Stimulated activated CD8-positive, alpha-beta memory T cell treated with anti-CD3 and anti-CD28 coated beads, Interleukin-2, amount 100 ng/mL, for 1 hour (primary cell): ENCODE results near the gene GRM5.
"Not testable (repeated sequence)": the region's sequence is repeated elsewhere in the genome, so short reads cannot be mapped to it uniquely, and the experiment has no call there.

Experiments
- DNase-seq, 2 donors: peaks; one replicate each; pipeline ENCODE4 v3.0.0-alpha.2; 2020; ENCODE audit warnings: low read depth in 2 of 2

GRM5 gene

DNA sequence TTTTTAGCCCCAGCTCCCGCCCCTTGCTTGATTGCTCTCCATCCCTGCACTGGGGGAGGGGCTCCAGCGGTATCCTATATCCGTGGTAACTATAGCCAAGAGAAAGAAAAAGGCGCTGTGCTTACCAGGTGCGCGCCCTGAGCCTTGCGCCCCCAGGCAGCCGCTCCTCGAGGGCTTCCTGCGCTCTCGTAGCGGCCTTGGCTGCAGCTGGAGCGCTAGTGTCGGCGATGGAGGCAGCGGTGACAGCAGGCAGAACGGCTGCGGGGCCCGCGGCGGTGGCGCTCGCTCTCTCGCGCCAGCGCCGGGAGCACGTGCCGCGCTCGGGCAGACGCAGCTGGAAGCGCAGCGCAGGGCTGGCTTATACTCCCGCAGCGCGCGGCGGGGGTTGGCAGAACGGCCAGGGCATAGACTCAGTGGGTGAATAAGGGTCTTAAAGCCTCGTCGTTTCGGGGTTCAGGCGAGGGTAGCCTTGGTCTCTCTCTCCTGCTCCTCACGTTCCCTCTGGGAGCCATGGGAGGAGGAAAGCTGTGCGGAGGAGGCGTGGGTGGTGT lies at the start of gene GRM5:
GRM5 (minus strand) TSS at position 332 of the 551 bp plus-strand sequence. CDS start 18,110 bp downstream, outside the sequence.
- DNase-seq = not testable (repeated sequence)

DNA sequence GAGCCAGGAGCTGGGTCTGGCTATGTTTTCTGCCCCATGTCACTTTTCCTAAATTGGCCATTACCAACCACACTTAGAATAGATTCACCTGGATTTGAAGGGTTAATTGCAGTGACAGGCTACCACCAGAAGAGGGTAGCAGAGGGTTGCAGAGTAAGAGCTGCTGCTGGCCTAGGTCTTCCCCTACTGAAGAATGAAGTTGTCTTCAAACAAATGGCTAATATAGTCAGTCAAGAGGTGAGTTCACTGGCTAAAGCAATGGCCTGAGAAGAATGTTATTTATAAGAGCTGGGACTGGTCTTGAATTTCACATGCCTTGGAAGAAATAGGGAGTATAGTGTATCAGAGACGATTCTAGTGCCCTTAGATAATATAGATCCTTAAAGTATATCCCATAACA lies 32.2 kb upstream of the GRM5 start:
- not testable (repeated sequence) for DNase-seq

DNA sequence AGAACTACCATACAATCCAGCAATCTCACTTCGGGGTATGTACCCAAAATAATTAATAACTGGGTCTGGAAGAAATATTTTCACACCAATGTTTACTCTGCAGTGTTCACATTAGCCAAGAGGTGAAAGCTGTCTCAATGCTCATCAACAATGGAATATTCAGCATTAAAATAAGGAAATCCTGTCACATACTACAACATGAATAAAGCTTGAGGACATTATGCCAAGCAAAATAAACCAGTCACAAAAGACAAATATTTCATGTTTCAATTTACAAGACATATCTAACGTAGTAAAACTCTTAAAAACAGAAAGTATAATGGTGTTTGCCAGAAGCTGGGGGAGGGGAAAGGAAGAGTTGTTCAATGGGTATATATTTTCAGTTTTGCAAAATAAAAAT lies 28.0 kb upstream of the GRM5 start:
- not testable (repeated sequence) for DNase-seq

DNA sequence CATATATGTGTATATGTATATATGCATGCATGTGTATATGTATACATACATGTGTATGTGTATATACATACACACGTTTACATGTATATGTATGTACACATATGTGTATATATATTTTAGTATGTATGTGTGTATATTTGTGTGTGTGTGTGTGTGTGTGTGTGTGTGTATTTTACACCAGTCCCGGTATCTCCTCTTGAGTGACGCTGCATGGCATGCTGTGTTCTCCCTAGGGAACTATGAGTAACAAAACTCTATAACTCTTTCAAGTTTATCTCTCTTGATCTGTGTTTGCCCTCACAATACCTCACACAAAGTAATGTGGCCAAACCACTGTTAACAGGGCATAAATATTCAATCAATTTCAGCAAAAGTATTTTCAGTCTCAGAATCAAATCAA lies 19.2 kb upstream of the GRM5 start:
- not testable (repeated sequence) for DNase-seq

DNA sequence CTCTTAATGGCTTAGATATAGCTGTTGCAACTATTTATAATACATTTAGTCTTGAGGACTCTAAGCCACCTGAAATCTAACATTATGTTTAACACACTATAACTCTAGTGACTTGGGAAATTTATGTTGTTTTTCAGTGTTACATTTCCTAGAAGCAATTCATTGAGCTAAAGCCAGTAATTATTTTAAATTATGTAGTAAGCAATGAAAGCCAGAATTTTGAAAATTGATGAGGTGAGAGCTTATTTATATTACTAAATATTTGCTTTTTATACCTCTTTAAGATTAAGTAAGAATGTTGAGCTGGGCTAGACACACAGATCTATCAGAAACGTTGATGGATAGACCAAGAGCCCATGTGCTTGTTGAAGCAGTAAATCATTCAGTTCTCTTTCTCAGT lies 5.1 kb upstream of the GRM5 start:
- DNase-seq = not testable (repeated sequence)

DNA sequence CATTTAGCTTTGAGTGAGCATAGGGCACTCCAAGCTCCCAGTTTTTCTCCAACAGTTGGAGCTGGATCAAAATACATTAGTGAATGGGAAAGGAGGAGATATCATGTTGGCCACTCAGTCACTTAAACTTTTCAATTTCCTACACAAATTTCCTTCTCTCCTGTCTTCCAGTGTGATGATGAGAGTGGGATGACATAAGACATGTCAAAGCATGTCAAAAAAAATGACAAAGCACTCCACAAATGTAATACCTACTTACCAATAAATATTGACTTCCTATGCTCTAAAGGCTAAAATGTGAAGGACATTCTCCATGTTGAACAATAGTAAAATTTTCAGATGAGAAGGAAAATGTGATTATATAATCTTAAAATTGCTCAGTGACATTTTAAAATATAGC lies 1.5 kb upstream of the GRM5 start:
- DNase-seq = no peak

DNA sequence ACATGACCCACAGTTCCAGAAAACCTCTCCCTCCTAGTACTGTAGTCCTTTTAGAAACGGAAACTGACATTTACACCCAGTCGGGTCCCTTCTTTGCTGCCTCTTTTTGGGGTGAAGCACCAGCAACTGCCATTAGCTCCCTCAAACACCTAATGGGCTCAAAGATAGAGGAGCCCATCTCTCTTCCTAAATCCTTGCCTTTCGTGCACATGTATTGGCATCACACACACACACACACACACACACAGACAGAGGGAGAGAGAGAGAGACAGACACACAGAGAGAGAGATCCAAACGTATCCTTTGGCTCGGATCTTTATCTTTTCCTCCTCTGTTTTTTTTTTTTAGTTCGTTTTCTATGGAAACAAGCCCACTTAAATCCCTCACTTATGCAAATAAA lies 716 bp downstream of the GRM5 start:
- no peak for DNase-seq

DNA sequence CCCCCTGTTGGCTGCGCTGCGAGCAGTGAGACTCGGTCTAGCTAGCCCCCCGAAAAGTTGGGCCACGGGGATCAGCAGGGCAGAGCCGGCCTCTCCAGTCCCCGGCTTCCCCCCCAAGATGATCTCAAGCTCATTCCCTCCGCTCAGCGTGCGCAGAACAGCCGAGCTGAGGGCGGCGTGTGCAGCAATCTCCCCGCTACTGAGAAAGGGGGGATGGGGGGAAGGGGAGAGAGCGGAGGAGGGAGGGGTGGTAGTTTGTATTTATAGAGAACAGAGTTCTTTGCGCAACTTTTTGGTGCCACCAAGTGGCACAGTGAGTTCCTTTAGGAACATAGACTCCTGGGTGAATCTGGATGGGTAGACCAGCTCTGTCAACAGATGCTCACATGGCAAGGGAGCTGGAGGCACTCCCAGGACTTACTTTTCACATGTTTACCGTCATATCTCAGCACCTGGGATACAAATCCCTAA lies 2.3 kb downstream of the GRM5 start:
- DNase-seq = not testable (repeated sequence)

DNA sequence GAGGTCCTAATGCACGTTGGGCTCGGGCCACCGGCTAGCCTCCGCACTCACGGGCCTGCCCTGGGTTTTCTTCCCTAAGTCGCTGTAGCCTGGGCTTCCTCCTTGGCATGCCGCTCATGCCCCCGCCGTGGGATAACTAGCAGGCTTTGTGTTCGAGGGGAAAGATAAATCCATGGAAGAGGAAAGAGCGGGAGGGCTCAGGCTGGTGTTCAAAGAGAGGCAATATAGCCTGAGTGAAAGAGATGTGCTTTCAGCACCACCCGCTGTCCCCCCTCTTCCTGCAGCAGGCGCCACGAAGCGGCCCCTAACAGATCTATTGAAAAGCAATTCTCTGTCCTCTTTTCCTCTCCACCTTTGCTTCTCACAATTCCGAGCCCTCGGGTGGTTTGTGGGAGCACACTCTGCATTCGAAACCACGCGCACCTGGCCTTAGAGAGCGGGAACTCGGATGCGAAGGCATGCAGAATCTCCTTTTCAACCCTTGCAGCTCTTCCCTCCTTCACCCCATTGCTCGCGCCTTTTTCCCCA lies 2.9 kb downstream of the GRM5 start:
- not testable (repeated sequence) for DNase-seq

DNA sequence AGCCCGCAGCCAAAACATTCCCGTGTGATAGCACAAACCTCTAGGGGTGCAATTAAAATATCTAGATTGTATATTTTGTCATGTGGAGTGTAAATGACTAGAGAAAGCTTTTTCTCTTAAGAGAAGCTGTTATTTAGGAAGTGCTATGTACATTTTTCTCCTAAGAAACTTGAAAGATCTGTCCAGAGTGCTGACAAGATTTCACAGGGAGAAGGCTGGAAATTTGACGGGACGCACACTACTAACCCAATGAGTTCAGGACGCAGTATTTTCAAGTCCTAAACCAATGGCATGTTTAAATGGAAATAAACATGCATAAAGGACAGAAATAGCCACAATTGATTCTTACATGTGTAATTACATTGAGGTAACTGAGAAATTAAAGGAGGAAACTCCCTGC lies 3.9 kb downstream of the GRM5 start:
- DNase-seq = not testable (repeated sequence)

DNA sequence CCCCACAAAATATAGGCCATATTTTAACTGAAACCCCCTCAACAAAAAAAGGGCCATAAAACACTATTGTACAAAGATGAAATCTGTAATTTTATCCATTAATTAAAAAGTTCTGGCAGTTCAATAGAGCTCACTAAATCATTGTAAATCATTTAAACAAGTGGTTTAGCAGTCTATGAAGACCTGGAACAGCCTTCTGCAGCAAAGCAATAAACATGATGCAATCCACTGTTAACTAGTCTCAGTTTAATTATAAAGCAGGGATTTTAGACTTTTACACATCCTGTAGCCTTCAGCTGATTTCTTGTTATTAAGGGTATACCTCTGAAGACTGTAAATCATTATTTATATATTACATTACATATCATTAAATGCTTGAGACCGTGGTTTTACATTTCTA lies 8.4 kb downstream of the GRM5 start:
- not testable (repeated sequence) for DNase-seq

DNA sequence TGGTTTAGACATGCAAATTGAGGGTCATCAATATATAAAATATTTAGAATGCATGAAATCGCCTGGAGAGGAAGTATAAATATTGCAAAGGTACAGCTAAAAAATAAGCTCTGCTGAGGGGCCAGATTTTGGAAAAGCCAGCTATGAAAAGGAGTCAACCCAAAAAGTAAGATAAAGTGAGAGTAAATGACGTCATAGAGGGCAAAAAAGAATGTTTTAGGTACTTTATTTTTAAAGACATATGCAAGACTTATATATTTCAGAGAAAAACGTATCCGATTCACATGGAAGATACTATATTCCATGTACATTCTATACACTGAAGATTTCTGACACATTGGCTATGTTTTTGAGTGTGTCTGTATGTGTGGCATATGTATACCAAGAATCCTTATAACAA lies 13.6 kb downstream of the GRM5 start:
- DNase-seq = no peak

DNA sequence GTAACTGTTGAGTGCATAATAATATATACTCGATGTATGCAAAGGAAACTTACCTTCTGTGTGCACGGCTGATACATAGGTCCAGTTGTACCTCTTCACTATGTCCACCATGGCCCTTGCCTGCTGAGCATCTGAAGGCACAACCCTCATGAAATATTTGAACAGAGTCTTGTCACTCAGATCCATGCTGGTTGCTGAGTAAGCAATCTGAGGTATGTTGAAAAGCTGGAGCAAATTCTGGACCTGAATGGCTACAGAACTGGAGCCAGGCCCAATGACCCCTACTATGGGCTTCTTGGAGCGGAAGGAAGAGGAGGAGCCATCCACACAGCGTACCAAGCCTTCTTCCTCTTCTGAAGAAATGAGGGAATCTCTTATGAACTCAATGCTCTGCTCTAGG lies 18.6 kb downstream of the GRM5 start:
- not testable (repeated sequence) for DNase-seq

DNA sequence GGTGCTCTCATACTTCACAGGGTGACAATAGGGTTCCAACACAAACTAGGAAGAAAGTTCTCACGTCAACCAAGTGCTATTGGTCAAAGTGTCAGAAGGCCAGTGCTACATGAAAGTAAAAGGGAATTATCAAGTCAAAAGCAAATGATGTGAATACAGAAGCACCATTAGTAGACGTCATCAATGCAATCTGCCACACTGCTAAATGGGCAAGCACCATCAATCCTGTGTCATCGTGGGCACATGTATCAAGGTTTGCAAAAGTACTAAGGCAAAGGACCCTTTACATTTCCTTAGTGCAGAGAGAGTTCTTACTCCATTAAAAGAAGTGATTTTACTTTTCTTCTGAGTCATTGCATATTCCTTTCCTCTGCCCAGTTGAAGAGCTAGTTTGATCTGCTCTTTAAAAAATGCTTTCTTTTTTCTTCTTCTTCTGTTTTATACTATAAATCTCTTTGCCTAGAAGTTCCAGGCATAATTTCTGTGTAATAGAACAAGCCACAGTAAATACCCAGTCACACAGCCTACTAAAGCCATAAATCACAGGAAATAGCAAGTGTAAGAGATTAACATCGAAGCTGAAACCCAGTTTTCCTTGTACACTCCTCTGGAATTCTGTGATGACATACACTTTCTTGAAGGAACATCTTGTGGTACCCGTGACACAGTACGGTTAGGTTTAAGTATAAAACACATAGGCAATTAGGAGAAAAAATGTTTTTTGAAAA lies 21.8 kb downstream of the GRM5 start:
- not testable (repeated sequence) for DNase-seq

DNA sequence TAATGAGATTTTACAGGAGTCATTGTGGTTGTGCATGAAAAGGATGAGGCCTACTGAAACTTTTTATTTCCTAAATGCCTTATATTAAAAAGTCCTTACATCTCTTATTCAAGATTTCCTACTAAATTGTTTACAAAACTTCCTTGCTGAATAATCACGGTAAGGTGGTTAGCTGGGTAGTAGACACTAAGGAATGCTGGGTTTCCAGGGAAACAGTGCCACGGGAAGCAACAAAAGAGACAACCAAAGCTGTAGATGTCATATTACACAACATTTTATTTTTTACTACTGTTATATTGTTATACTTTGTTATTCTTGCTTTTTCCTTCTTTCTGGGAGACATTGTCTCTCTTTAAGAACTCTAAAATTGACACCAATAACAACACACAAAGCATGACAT lies 36.1 kb downstream of the GRM5 start:
- DNase-seq = not testable (repeated sequence)

DNA sequence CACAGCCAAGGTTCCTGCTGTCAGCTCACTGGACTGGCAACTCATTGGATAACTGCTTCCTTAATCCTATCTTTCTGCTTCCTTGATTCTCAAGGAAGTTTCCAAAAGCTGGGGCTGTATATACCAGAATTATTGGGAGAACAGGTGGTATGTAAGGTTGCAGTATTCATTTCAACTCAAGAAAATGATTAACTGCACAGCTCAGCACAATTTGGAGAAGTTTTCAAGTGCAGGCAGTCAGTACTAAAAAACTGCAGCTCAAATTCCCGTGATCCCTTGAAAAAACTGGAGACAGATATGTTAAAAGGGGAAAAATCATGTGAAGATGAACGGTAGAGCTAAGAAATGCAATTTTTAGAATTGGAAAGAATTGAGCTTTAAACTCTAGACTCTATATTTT lies 44.4 kb downstream of the GRM5 start:
- no peak for DNase-seq

DNA sequence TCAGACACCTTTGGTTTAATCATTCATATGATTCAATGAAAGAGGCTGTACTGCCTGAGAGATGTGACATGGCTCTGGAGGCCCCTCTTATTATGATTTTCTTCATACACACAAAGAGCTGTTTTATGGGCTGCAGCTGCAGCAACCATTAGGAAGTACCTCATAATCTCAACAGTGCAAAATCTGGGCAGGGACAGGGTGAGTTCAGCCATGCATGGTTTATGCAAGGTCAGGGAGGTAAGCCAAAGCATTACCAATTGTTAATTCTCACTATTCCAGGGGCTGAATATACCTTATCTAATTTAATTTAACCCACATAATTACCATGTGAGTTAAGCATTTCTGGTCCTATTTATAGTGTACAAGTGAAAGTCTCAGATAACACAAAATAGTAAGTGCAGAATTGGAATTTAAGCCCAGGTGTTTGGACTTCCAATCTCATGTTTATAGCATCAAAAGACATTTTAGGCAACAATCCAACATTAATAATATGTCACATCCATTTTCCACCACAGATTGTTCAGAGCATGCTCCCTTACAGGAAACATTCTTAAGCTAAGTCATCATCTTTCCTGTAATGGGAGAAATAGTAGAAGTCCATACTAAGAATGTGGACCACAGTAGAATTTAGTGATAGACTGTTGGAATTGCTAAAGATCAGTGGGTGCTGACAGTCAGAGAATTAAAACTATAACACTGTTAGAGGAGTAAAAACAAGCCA lies 45.8 kb downstream of the GRM5 start:
- not testable (repeated sequence) for DNase-seq

DNA sequence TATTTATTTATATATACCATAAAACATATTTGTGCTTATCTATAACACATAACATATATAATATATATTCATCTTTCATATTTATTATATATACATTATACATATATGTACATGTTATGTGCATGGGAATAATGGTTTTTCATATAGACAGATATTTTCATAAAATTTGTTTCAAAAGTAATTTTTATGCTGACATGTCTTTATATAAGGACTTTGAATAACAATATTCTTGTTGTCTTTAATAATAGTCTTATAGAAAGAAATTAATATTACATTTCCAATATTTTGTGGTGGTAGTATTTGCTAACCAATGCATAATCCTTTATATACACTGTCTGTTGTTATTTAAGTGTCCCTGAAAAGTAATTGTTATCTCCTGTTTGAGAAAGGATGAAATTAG lies 49.6 kb downstream of the GRM5 start:
- no peak for DNase-seq

DNA sequence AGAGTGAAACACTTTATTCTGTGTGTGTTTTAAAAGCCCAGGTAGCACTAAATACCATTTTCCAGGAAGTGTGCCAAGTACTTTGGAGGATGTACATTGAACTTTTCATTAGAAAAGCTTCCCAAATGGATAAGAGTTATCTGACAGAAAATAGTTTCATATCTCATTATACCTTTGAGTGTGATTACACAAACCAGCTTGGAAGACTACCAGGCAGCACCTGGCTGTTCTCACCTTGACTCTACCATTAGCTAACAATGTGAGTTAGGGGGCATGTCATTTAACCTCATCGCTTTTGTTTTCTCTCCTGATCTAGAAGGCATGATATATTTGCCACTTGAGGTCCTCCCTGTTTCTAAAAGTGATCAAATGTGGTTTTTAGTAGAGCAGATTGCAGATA lies 50.2 kb downstream of the GRM5 start:
- DNase-seq = no peak

DNA sequence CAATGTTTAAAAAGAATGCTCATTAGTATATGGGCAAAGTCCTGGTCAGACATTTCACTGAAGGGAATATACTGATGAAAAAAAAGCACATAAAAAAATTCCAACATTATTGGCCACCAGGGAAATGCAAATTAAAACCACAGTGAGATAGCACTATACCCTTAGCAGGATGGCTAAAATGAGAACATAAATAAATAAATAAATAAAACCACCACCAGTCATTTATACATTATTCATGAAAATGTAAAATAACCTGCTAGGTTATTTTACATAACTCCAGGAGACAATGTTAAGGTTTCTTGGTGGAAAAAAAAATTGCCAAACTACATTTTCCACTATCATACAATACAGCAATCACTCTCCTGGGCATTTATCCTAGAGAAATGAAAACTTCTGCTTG lies 64.9 kb downstream of the GRM5 start:
- not testable (repeated sequence) for DNase-seq

DNA sequence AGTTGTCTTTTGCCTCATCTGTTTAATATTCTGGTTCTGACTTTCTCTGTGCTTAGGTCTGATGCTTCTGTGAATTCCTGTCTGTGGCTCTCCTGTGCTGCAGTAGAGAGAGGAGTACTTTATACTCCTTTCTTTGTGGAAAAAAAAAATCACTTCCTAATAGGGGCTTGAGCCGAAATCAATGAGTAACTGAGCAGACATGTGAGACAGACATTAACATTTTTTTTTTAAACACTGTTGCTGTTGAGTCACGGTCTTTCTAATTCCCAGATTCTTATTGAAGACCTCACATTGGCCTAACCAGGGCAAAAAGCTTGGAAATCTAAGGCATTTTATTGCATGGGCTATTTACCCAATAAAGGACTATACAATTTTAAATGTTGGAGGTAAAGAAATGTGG lies 86.1 kb downstream of the GRM5 start:
- DNase-seq = no peak

DNA sequence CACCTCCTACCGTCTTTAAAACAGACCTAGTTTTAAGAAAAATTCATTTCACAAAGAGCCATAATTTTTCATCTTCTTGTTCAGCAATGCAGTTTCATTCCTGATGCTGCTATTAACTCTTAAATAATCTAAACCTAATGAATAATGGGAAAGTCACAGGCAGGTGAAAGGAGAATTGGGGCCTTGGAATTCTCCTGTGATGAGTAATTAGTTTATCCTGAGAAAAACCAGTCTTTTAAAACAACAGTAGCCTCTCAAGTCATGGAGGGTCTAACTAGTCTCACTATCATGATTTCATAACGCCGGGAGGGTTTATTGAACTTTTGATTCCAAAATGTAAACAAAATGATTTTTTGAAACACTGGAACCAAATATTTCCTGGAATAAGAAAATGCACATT lies 86.8 kb downstream of the GRM5 start:
- DNase-seq = not testable (repeated sequence)

DNA sequence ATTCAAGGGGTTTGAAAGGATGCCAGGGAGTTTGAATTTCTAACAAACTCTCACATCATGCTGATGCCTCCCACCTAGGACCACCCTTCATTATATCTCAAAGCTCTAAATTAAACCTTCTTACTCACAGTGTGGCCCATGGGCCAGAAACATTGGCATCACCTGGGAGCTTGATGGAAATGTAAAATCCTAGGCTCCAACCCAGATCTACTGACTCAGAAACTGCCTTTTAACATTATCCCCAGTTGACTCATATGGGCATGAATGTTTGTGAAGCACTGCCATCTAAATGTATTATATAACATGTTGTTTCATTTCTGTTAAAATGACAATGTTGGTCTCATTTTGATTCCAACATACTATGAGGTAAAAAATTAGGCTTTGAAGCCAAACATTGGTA lies 90.3 kb downstream of the GRM5 start:
- DNase-seq = not testable (repeated sequence)
